Sciatic nerve (tissue), 2 donors: ENCODE results near the gene LRP1B. TPM values are rescaled to one million over a fixed set of nuclear protein-coding genes. Genes with fewer than 3 reads are reported as not detected.
A peak's percentile ranks its signal among the peaks of the same experiment; 100 is the strongest.

Experiments
- ATAC-seq: fragments of 200-7000 bp; cut with Tn5 transposase; one replicate; pipeline ENCODE4 v1.9.1; 2020; ENCODE audit warnings: mild to moderate bottlenecking, moderate library complexity
- DNase-seq: peaks from one replicate; pipeline ENCODE4 v3.0.0-alpha.2; 2020; ENCODE audit warnings: low spot score
- intact Hi-C: fragments of 100-400 bp; cut with DNase I; formaldehyde crosslinking; loops from one replicate; pipeline ENCODE4 v1.14.2; 2022
- total RNA-seq: library from RNA; stranded (reverse); fragmentation: NEBNext Ultra II Directional; extraction: Animal tissue kit (Norgen Biotek cat#: 25700); gene quantifications from one replicate; pipeline ENCODE4 v1.2.1, GENCODE V29; 2021
- donor health status: DM: no; HTN: no; CAD: no.
- donor health status: DM: no; HTN: no; CAD: no.

LRP1B gene
- total RNA-seq, 1 donor from 2014 or later: 0.62 TPM

GRCh38 chr2:142008135-142008744, 122.6 kb downstream of the LRP1B start:
- no peak for DNase-seq
- intact Hi-C loops: no loop called here
- peak; percentile 38 for ATAC-seq

DNA sequence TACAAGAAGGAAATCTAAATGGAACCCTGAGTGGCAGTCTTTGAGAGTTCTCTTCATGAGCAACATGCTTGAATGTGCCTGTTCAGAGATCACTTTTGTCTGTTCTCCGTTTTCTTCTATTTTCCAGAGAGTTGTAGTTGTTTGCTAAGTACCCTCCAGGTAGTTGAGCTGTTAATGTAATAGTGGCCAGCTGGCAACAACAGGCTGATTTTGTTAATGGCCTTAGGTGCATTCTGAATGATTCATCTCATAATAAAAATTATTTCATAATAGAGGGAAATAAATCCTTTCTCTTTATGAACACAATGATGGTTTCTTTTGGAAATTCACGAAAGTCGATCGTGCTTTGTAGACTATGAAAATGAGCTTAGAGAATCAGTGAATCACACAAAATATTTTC, 136.8 kb downstream of the LRP1B start:
- ATAC-seq (no peak), DNase-seq (no peak)
- intact Hi-C loops: no loop called here

GRCh38 chr2:141992695-141993094, 138.1 kb downstream of the LRP1B start:
- intact Hi-C loops: no loop called here
- DNase-seq (no peak), ATAC-seq (no peak)

DNA sequence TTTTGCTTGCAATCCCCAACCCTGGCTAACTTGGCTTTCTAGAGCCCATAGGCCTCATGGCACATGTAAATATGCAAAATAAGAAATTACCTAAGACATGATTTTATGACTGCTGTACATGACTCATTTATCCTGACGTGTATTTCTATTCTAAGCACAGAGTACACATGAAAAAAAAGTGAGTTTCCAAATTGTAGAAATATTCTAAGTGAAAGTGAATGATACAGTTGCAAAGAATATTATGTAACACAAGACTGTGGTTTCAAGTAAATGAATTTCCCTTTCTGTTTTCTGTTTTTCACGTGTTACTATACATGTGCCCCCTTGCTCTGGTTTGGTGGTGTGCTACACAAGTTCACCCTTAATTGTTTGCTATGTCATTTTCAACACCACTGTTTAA, 162.4 kb downstream of the LRP1B start:
- no peak for ATAC-seq
- DNase-seq: no peak
- intact Hi-C loops: no loop called here

DNA sequence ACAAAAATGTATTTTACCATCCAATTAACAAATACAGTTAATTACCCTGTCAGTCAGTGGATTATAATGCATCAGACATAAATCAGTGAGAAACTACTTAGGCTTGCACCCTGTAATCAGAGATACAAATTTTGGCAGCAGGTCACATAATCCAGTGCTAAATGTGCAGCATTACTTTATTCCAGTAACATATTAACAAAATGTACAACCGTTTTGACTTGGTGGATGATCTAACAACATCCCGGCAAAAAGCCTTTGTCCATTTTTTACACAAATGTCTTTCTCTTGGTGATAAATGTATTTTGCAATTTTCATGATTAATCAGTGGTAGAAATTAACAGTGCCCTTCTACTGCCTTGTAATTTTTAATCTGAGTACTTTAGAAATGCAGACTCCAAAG, 162.8 kb downstream of the LRP1B start:
- DNase-seq (no peak), ATAC-seq (no peak)
- intact Hi-C loops: no loop called here

GRCh38 chr2:141967503-141967902, 163.3 kb downstream of the LRP1B start:
- DNase-seq (no peak), ATAC-seq (no peak)
- intact Hi-C loops: no loop called here

- intact Hi-C loops: no loop called here
- ATAC-seq (no peak), DNase-seq (no peak)
Observed at GRCh38 chr2:141959941-141960340, 170.9 kb downstream of the LRP1B start.

- intact Hi-C loops: no loop called here
- ATAC-seq (no peak), DNase-seq (no peak)
Observed at GRCh38 chr2:141959016-141959415, 171.8 kb downstream of the LRP1B start.

DNA sequence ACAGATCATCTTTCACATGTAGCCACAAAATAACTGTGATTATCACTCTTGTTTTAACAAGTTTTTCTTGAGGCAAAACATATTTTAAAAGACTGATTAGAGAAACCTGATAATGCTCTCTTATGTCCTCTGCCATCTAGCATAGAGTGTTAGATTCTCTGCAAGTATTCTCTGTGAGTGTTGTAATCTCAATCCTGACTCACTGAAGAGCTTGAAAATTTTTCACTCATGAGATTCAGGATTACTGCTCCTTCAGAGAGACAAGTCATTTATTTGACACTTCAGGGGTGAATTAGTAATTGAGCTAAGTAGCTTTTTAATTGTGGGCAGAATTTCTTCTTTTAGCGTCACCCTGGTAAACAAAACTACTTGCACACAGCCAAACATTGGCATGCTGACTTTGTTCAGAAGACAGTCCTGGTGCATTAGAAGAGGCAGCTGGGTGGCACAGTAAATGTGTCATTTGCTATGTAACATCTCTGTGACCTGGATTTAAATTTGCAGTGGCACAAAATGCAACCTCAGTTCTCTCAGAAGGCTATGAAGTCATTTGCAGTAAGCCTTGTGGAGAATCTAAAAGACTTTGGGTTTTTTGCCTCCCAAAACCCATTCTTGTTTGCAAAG, 172.9 kb downstream of the LRP1B start:
- no peak for ATAC-seq
- intact Hi-C loops: no loop called here
- no peak for DNase-seq

- no peak for ATAC-seq
- intact Hi-C loops: no loop called here
- no peak for DNase-seq
Observed at GRCh38 chr2:141957321-141957720, 173.5 kb downstream of the LRP1B start.

DNA sequence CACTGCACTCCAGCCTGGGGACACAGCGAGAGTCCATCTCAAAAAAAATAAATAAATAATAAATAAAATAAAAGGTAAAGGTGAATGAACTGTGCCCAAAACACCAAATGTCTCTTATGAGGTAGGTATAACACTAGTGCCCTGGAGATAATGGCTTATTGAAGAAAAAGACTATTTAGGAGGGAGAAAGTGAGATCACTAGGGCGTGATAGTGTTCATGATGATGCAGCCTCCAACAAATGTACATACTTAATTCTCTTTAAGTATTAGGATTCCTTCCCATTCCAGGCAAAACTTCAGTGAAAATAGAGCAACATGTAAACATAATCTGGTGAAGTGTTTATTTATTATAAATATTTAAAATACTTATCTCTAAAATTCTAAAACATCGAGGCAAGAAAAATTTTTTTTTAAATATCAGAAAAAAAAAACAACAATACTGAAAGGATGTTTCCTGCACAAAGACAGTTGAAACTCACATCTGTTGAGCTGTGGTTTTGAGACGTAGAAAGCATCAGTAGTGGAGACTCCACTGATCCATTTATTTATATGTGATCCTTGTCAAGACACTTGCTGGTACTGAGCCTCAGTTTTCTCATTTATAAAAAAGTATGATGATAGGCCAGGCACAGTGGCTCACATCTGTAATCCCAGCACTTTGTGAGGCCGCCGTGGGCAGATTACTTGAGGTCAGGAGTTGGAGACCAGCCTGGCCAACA, 183.3 kb downstream of the LRP1B start:
- DNase-seq: no peak
- ATAC-seq: no peak
- intact Hi-C loops: no loop called here

DNA sequence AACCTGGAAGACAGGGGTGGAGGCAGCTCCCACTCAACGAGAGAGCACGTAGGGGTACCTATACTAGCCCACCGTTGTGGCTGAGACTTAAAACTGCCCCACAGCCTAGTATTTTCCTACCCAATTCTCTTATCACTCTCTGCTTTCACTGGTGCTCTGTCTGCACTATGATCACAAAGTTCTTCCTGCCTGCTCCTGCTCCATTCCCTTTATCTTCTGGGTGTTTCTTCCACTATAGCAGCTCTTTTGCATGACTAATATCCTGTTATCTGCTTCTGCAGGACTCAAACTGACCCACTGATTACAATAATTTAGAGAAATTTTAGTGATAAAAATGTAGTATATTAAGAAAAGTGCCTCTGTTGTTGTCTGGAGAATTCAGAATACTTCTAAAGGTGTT, 184.8 kb downstream of the LRP1B start:
- ATAC-seq (no peak), DNase-seq (no peak)
- intact Hi-C loops: no loop called here

DNA sequence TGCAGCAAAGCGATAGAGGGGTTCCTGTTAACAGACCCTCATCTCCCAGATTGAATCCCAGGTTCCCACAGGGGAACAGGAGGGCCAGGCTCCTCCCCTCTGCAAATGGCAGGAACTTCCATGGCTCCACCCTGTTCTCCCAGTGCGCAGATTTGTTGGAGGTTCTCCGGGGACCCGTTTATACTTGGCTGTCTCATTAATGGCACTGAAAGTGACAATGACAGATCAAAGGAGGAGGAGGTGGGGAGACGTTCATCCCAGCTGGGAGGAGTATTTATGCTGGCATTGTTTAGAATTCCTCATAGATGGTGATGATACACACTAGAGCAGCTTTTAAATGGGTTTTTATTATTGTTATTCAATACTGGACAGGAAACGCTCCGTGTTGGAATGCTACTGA, 186.9 kb downstream of the LRP1B start:
- ATAC-seq (no peak), DNase-seq (no peak)
- intact Hi-C loops: no loop called here

DNA sequence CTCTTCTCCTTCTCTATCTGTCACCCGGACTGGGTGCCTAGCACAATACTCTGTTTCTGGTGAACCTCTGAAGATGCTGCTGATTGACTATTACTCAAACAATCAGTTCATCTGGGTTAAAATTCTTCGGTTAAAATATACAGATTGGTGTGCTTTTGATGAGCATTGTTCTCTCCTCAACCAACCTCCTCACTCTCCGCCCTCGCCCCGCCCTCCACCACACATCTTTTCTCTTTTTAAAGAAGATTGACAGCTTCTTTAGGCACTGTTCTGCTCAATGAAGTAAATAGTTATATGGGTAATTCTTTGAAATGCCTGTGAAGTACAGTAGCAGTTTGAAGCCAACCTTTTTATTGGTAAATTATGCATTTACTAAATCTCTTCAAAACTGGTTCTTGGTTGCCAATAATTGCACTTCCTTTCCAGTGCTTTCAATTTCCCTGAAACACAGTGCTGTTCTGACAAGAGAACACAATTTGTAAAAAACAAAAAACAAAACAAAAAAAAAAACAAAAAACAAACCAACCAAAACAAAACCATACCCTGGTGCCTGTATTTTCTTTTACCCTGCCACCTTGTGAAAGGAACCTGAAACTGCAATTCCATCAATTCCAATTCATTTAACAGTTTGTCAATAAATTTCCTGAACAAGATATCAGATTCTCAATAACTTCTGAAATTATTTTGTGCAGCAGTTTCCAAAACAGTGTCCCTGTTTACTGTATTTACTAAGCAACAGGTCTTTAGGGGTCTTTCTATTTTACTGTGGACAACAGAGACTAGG, 188.6 kb downstream of the LRP1B start:
- DNase-seq (no peak), ATAC-seq (no peak)
- intact Hi-C loops: no loop called here

- intact Hi-C loops: no loop called here
- ATAC-seq (no peak), DNase-seq (no peak)
Observed at GRCh38 chr2:141941210-141941714, 189.6 kb downstream of the LRP1B start.

DNA sequence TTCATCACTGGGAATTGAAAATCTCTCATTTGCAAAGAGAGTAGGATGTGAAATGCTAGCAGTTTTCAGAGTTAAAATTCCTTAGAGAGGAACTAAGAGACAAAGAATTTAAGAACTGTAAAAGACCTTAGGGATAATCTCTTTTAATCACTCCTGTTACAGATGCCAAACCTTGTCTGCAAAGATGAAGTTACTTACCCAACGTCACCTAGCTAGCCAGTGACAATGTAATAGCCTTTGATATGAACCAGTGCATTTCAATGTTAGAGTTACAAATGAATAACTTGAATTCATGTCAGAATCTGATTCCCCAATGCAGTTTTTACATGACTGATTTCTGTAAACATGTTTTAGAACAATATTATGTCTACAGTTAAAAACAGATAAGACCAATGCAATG, 190.1 kb downstream of the LRP1B start:
- intact Hi-C loops: no loop called here
- no peak for DNase-seq
- ATAC-seq: no peak

- intact Hi-C loops: no loop called here
- no peak for DNase-seq
- no peak for ATAC-seq
Observed at GRCh38 chr2:141933226-141933625, 197.6 kb downstream of the LRP1B start.

DNA sequence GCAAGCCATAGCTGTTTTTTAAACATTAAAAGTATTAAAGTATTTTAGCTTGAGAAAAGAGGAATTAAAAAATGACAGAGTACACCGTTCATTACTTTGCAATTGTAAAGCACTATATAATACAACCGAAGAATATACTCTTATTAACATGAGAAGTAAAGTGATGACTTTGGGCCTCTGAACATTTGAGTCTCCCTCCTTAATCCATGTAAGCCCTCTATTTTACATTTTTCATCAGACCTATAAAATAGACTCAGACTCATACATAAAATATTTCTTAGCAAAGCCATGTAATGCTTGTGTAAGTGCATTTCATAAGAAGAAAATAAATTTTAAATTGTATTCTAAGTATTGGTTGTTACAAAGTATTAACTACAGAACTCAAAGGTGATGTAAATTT, 198.6 kb downstream of the LRP1B start:
- intact Hi-C loops: no loop called here
- no peak for ATAC-seq
- DNase-seq: no peak

DNA sequence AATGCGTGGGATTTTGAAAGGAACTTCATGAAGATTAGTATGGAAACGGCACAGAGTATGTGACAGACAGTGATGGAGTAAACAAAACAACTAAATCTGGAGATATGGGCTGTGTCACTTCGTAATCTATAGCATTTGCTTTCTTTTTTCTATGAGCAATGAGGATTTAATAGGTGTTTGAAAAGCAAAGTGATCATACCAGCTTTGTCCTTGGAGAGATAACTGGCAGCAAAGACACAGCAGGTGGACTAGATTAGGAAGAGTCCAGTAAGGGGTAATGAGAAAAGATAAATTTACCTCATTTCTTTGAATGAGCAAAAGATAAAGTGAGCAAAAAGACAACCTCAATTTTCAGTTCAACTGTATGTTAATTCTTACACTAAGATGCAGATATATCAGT, 199.0 kb downstream of the LRP1B start:
- intact Hi-C loops: no loop called here
- ATAC-seq: no peak
- no peak for DNase-seq

- no peak for DNase-seq
- no peak for ATAC-seq
- intact Hi-C loops: no loop called here
Observed at GRCh38 chr2:141930803-141931202, 200.0 kb downstream of the LRP1B start.
